GM20000 (cell line): ENCODE data around the gene INHBE.
A peak's percentile ranks its signal among the peaks of the same experiment; 100 is the strongest.

Source experiments
- DNase-seq: peaks from one replicate; pipeline ENCODE4 v3.0.0; 2012; ENCODE audit warnings: low spot score
- TF ChIP-seq, protein P1 (sequence below): IDR thresholded peaks from 2 replicates; pipeline ENCODE4 v1.5.1; 2012; ENCODE audit warnings: mild to moderate bottlenecking, control low read depth; ENCODE audit errors: extremely low read depth, missing control alignments

The INHBE gene

DNA sequence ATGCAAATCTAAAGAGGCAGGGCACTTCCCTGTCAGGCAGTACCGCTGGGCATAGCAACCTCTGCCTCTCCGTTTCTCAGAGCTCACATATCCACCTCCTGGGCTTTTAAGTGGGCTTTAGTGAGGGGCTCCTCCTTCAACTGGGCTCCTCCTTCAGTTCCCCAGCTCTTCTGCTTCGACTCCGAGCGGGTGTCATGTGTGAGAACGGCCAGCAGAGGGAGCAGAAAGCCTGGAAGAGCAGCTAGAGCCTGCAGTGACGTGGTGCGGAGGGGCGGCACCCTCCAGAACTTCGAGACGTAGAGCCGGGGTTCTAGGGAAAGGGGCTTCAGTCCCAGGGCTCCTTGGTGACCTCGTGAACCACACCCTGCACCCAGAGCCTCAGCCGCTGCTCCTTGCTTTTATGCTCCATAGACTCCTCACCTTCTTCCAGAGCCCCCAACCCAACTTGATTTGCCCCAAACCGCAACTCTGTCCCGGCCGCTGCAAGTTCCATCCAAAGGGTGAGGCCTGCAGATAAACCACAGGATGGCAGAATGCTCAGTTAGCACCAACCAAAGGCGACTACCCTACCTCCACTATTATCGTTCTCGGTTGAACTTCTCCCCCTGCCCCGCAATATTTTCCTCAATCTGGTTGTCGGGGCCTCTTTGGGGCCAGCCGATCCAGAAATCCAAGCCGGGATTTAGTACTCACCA lies 4.1 kb downstream of the INHBE start:
- TF ChIP-seq, protein P1, sequence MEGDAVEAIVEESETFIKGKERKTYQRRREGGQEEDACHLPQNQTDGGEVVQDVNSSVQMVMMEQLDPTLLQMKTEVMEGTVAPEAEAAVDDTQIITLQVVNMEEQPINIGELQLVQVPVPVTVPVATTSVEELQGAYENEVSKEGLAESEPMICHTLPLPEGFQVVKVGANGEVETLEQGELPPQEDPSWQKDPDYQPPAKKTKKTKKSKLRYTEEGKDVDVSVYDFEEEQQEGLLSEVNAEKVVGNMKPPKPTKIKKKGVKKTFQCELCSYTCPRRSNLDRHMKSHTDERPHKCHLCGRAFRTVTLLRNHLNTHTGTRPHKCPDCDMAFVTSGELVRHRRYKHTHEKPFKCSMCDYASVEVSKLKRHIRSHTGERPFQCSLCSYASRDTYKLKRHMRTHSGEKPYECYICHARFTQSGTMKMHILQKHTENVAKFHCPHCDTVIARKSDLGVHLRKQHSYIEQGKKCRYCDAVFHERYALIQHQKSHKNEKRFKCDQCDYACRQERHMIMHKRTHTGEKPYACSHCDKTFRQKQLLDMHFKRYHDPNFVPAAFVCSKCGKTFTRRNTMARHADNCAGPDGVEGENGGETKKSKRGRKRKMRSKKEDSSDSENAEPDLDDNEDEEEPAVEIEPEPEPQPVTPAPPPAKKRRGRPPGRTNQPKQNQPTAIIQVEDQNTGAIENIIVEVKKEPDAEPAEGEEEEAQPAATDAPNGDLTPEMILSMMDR: peak; percentile 90
- DNase-seq: peak; percentile 87

DNA sequence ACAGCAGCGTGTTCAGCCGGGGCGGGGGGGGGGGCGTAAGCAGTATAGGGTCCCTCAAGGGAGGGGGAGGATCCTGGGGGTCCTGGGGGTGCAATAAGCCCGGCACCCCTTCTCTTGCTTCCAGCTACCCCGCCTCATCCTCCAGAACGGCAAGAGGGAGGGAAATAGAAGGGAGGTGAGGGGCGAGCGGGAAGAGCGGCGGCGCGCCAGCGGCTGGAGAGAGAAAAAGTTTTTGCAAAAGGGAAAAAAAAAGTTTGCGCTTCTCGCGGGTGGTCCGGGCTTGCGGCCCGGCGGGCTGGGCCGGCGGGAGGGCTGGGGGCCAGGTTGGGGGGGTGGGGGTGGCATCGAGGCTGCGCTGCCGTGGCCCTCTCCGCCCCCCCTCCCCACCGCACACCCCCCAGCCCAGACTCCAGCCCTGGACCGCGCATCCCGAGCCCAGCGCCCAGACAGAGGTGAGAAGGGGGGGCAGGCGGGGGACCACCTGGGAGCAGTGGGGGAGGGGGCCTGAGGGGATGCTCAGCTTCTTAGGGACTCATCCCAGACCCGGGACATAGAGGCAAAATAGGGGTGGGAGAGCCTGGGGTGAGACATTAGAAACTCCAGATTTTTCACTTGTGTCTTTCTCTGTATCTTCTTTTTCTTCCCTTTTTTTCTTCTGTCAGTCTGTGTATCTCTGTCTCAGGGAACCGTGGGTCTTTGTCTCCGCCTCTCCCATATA lies 4.8 kb downstream of the INHBE start, which contains the start of gene GLI1:
Gene GLI1, plus strand, starts transcription at position 36 of the 718 bp plus-strand sequence. CDS start 3,907 bp downstream, outside the sequence.
- peak; percentile 71 for DNase-seq
- TF ChIP-seq, protein P1: no peak

DNA sequence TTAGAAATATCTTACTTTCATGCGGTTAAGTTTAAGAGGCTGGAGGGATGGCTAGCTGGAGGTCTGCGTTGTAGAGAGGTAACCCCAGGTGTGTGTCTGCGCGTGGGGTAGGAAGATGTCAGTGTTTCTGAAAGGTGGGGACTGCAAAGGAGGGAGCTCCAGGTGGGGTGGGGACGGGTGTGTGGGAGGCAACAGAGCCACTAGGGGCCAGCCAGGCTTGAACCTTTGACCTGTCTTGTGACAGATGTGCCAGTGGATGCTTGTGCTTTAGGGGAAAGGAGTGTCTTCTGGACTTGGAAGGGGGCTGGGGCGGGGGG lies 5.3 kb downstream of the INHBE start:
- TF ChIP-seq, protein P1: no peak
- peak; percentile 60 for DNase-seq

DNA sequence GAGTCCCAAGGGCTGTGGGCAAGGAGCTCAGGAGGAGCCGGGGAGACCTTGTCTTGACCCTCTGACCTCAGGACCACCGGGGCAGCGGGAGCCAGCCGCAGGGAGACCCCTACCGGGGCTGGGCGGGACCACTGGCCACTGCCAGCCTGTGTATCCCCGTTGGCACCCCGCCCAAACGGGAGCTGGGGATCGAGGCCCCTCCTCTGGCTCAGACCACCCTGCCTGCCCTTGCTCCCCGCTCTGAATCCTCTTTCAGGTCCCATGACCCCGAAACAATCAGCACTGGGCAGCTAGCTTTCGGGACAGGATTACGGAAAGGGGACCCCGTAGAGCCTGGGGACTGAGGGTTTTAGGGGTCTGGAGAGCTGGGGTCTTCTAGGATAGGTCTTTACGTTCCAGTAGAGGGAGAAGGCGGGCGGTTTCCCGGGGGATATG lies 5.8 kb downstream of the INHBE start:
- TF ChIP-seq, protein P1: no peak
- DNase-seq: no peak

DNA sequence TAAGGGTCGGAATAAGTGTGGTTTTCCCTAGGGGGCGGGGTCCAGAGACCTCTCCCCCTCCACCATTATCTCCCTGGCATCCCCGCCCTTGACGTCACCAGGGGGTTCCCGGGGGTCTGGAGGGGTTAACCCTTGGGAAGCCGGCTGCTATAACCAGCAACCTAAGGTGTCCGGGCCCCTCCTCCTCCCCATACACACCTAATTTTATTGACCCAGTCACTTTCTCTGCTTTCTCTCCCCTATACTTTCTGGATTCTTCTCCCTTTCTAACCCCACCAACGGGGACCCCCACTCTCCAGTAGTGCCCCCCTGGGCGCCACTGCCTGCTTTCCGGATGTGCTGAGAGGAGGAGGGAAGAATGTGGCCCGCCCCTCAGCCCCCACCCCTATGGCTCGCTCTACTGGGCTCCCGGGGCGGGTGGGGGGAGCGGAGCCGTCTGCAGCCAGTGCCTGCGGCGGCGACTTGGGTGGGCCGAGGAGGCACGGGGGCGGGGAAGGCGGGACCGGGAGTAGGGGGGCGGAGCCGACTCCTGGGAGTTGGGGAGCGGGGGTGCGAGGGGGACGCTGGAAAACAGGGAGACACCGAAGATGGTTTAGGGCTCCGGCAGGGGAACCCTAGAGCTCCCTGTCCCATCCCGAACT lies 6.3 kb downstream of the INHBE start:
- TF ChIP-seq, protein P1: no peak
- peak; percentile 70 for DNase-seq

DNA sequence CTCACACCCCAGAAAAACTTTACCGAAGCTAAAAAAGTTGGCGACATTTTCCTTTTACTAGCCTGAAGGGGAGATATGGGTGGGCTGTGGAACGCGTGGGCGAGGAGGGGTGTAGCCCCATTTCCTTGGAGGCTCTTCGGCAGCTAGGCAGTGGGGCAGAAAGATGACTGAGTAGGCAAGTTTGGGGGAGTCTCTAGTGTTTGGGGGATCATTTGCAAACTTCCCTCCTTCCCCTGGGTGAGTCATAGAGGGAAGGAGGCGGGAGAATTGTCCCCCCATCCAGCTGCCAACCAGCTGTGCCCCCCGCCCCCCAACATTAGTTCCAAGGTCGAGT lies 6.8 kb downstream of the INHBE start:
- TF ChIP-seq, protein P1: no peak
- peak; percentile 56 for DNase-seq
